Tibial nerve (tissue), 4 donors: ENCODE data around the gene NKD2. TPM values are rescaled to one million over a fixed set of nuclear protein-coding genes. Genes with fewer than 3 reads are reported as not detected.
"Not testable (repeated sequence)": the region's sequence is repeated elsewhere in the genome, so short reads cannot be mapped to it uniquely, and the experiment has no call there.

Source experiments
- DNase-seq, 2 donors: peaks; one replicate each; pipeline ENCODE4 v3.0.0-alpha.2; 2019; ENCODE audit warnings: low spot score in 2 of 2
- H3K27ac ChIP-seq, 4 donors: fragments of 200-600 bp; sonication (generic) in 3 of 4; one replicate each; pipeline ENCODE4 v1.5.1; 2017 to 2019; ENCODE audit warnings: mild to moderate bottlenecking in 1 of 4
- H3K27me3 ChIP-seq, 2 donors: fragments of 200-600 bp; sonication (generic) in 1 of 2; one replicate each; pipeline versions ENCODE4 v1.5.1 to v1.6.0; 2017 to 2019
- H3K36me3 ChIP-seq, 3 donors: fragments of 200-600 bp; sonication (generic); one replicate each; pipeline ENCODE4 v1.5.1; 2018 to 2019
- H3K4me1 ChIP-seq, 4 donors: fragments of 200-600 bp; sonication (generic) in 3 of 4; one replicate each; pipeline ENCODE4 v1.5.1; 2017 to 2019
- H3K4me3 ChIP-seq, 4 donors: fragments of 200-600 bp; sonication (generic) in 3 of 4; one replicate each; pipeline ENCODE4 v1.5.1; 2017 to 2019; ENCODE audit warnings: mild to moderate bottlenecking in 1 of 4, moderate library complexity in 1 of 4
- H3K9me3 ChIP-seq, 4 donors: fragments of 200-600 bp; sonication (generic) in 3 of 4; one replicate each; pipeline ENCODE4 v1.5.1; 2017 to 2019
- CTCF ChIP-seq, 5 experiments: fragments of 200-600 bp in 3 of 5; fragments of 450-650 bp in 2 of 5; sonication (generic) in 3 of 5; IDR thresholded peaks; one replicate each; pipeline ENCODE4 v1.5.1; 2016 to 2019; ENCODE audit warnings: antibody characterized with exemption in 5 of 5, mild to moderate bottlenecking in 3 of 5, moderate library complexity in 2 of 5
- EP300 ChIP-seq, 2 donors: sonication (generic); formaldehyde crosslinking; IDR thresholded peaks; one replicate each; pipeline ENCODE4 v1.6.1; 2017; ENCODE audit warnings: antibody characterized with exemption in 2 of 2, mild to moderate bottlenecking in 1 of 2
- POLR2A ChIP-seq, 2 donors: fragments of 450-650 bp; IDR thresholded peaks; one replicate each; pipeline ENCODE4 v1.6.1; 2017; ENCODE audit warnings: antibody characterized with exemption in 2 of 2, mild to moderate bottlenecking in 2 of 2, moderate library complexity in 2 of 2
- WGBS, 2 donors: methylation state at CpG; one replicate each; pipeline ENCODE4 v1.1.5; 2018; 5-methylcytosine and 5-hydroxymethylcytosine counted together
- total RNA-seq, 4 donors: library from RNA; depleted of rRNA; stranded (reverse); fragments of >200 nt; gene quantifications; one replicate each; pipeline ENCODE4 v1.1.0, GENCODE V29; 2016

NKD2 gene
- total RNA-seq, 4 donors from 2014 or later: 0.60 to 4.7 TPM; not detected in 2

- H3K36me3 ChIP-seq: peaks cover 0 to 91% (median 0%) of the 10 kb centered on the region in 3 donors
- no peak for DNase-seq
- no peak for TF ChIP-seq POLR2A (IDR thresholded peaks at IDR 0.05)
- no peak for TF ChIP-seq EP300 (IDR thresholded peaks at IDR 0.05)
- TF ChIP-seq CTCF (IDR thresholded peaks at IDR 0.05): no peak
- no peak overlapping the region for H3K4me3 ChIP-seq
- H3K27me3 ChIP-seq: no peaks in the 10 kb centered on the region
- H3K27ac ChIP-seq: no peak overlapping the region
- WGBS, 2 donors: 90 to 92% methylated on average over 26 to 34 of the region's 34 CpGs
- no peaks in the 10 kb centered on the region for H3K9me3 ChIP-seq
- H3K4me1 ChIP-seq: no peaks in the 10 kb centered on the region
Observed at GRCh38 chr5:1058988-1059883, 50.6 kb downstream of the NKD2 start.

- WGBS, 2 donors: 77 to 79% methylated on average over 13 to 15 of the region's 17 CpGs
- DNase-seq: no peak
Observed at GRCh38 chr5:1059884-1060263, 51.3 kb downstream of the NKD2 start.

GRCh38 chr5:1060535-1060981, 52.0 kb downstream of the NKD2 start:
- Histone ChIP-seq H3K27me3 (no peaks in the 10 kb centered on the region), H3K4me1 (no peaks in the 10 kb centered on the region), H3K27ac (no peak overlapping the region), H3K36me3 (peaks cover 0 to 92% (median 0%) of the 10 kb centered on the region in 3 donors), H3K4me3 (no peak overlapping the region), H3K9me3 (no peaks in the 10 kb centered on the region)
- 80 to 83% methylated on average over 20 to 23 of the region's 24 CpGs for WGBS, 2 donors
- no peak for TF ChIP-seq POLR2A (IDR thresholded peaks at IDR 0.05)
- TF ChIP-seq CTCF (IDR thresholded peaks at IDR 0.05): no peak
- TF ChIP-seq EP300 (IDR thresholded peaks at IDR 0.05): no peak
- no peak for DNase-seq

More at GRCh38 chr5:1059884-1060263, 51.3 kb downstream of the NKD2 start:
- Histone ChIP-seq H3K27ac (no peak overlapping the region), H3K27me3 (no peaks in the 10 kb centered on the region), H3K9me3 (no peaks in the 10 kb centered on the region), H3K4me1 (no peaks in the 10 kb centered on the region), H3K4me3 (no peak overlapping the region), H3K36me3 (peaks cover 0 to 92% (median 0%) of the 10 kb centered on the region in 3 donors)
- TF ChIP-seq EP300 (IDR thresholded peaks at IDR 0.05) (no peak), CTCF (IDR thresholded peaks at IDR 0.05) (no peak), POLR2A (IDR thresholded peaks at IDR 0.05) (no peak)

- WGBS, 2 donors: 93 to 97% methylated on average over 6 to 16 of the region's 43 CpGs
Observed at GRCh38 chr5:1061292-1061691, 52.7 kb downstream of the NKD2 start.

GRCh38 chr5:1061916-1062315, 53.3 kb downstream of the NKD2 start:
- 84 to 94% methylated on average over 9 to 10 of the region's 10 CpGs for WGBS, 2 donors
- no peak overlapping the region for H3K4me3 ChIP-seq
- no peak for TF ChIP-seq EP300 (IDR thresholded peaks at IDR 0.05)
- H3K9me3 ChIP-seq: no peaks in the 10 kb centered on the region
- DNase-seq: no peak
- no peaks in the 10 kb centered on the region for H3K27me3 ChIP-seq
- H3K4me1 ChIP-seq: no peaks in the 10 kb centered on the region
- peaks cover 0 to 92% (median 0%) of the 10 kb centered on the region in 3 donors for H3K36me3 ChIP-seq
- no peak overlapping the region for H3K27ac ChIP-seq

More at GRCh38 chr5:1061292-1061691, 52.7 kb downstream of the NKD2 start:
- H3K4me1 ChIP-seq, H3K27ac ChIP-seq, DNase-seq, H3K9me3 ChIP-seq, H3K27me3 ChIP-seq, H3K4me3 ChIP-seq: not testable (repeated sequence)
- peaks cover 0 to 92% (median 0%) of the 10 kb centered on the region in 3 donors for H3K36me3 ChIP-seq
